ENCODE measurements around the gene TTC39A. TPM values are rescaled to one million over a fixed set of nuclear protein-coding genes. Genes with fewer than 3 reads are reported as not detected.

The TTC39A gene
- total RNA-seq, 1 donor from 2014 or later, result 0.95 TPM

GRCh38 chr1:51237351-51238033 lies 92.9 kb downstream of the TTC39A start:
- H3K36me3 Mint-ChIP-seq (ENCODE audit: low read depth, unreplicated experiment), result peaks cover 7% of the 10 kb centered on the region
- H3K4me3 Mint-ChIP-seq (ENCODE audit: unreplicated experiment), result no peak overlapping the region

More at GRCh38 chr1:51237351-51238033, 92.9 kb downstream of the TTC39A start:
- H3K4me1 Mint-ChIP-seq (ENCODE audit: unreplicated experiment), result peaks cover 26% of the 10 kb centered on the region
- H3K27me3 Mint-ChIP-seq (ENCODE audit: unreplicated experiment), result peaks cover 5% of the 10 kb centered on the region
- TF ChIP-seq CTCF (IDR thresholded peaks at IDR 0.05; ENCODE audit: unreplicated experiment), result no peak
- H3K27ac Mint-ChIP-seq (ENCODE audit: unreplicated experiment), result no peak overlapping the region
- DNase-seq (ENCODE audit: low spot score), result no peak
- no peaks in the 10 kb centered on the region for H3K9me3 Mint-ChIP-seq (ENCODE audit: unreplicated experiment)

Other genes with a start within 250 kb of the TTC39A start
- gene C1orf185, start 228.3 kb downstream of the TTC39A start, total RNA-seq (ENCODE audit: unreplicated experiment), result not detected
- 74.1 TPM for gene RNF11, start 94.3 kb downstream of the TTC39A start, total RNA-seq (ENCODE audit: unreplicated experiment)
- 120 TPM for gene EPS15, start 188.7 kb upstream of the TTC39A start, total RNA-seq (ENCODE audit: unreplicated experiment)